HEK293 (cell line): ENCODE results near the gene LFNG.

Experiments
- CTCF ChIA-PET: fragments of 350-600 bp; formaldehyde crosslinking; extraction: SDS; loops from one replicate; lab custom pipeline; 2021; ENCODE audit warnings: antibody characterized with exemption; lab: Yijun Ruan, JAX
- POLR2A ChIA-PET: fragments of 300-600 bp; formaldehyde crosslinking; extraction: SDS; loops from one replicate; lab custom pipeline; 2020; ENCODE audit warnings: antibody characterized with exemption, inconsistent platforms; lab: Yijun Ruan, JAX
- H3K27ac ChIP-seq: fragments of 200-500 bp; sonication (Bioruptor generic); 2 replicates; pipeline ENCODE4 v1.5.1; 2014; ENCODE audit warnings: low read depth, low read length, control low read depth, inconsistent platforms; ENCODE audit errors: extremely low read depth
- H3K36me3 ChIP-seq, 2 experiments: fragments of 200-500 bp in 1 of 2; sonication (Bioruptor generic) in 1 of 2; 1 replicate in 1 of 2; 2 replicates in 1 of 2; pipeline ENCODE4 v1.5.1; 2014 to 2017; ENCODE audit warnings: inconsistent platforms in 2 of 2, low read length in 2 of 2; ENCODE audit not compliant: control insufficient read depth in 2 of 2, insufficient read depth in 1 of 2
- H3K4me1 ChIP-seq: fragments of 200-500 bp; sonication (Bioruptor generic); 2 replicates; pipeline ENCODE4 v1.5.1; 2014; ENCODE audit warnings: mild to moderate bottlenecking, low read length, inconsistent platforms; ENCODE audit not compliant: control insufficient read depth, insufficient read depth
- H3K4me3 ChIP-seq: 2 replicates; pipeline ENCODE4 v1.5.1; 2011; ENCODE audit warnings: low read depth, mild to moderate bottlenecking, control low read depth, low read length, moderate library complexity
- H3K9me3 ChIP-seq: fragments of 200-500 bp; sonication (Bioruptor generic); 2 replicates; pipeline ENCODE4 v1.5.1; 2014; ENCODE audit warnings: low read depth, low read length, inconsistent platforms; ENCODE audit not compliant: control insufficient read depth, insufficient read depth
- BCL11A ChIP-seq: fragments of 450-650 bp; formaldehyde crosslinking; IDR thresholded peaks from 2 replicates; pipeline ENCODE4 v1.5.1; 2016; ENCODE audit warnings: low read depth, missing biosample characterization, missing genetic modification characterization
- EGR2 ChIP-seq: fragments of 450-650 bp; formaldehyde crosslinking; IDR thresholded peaks from 2 replicates; pipeline ENCODE4 v1.5.1; 2016; ENCODE audit warnings: low read depth, missing biosample characterization, missing genetic modification characterization
- GLIS1 ChIP-seq: fragments of 450-650 bp; formaldehyde crosslinking; IDR thresholded peaks from 2 replicates; pipeline ENCODE4 v1.5.1; 2016; ENCODE audit warnings: missing biosample characterization, missing genetic modification characterization
- OSR2 ChIP-seq: fragments of 450-650 bp; formaldehyde crosslinking; IDR thresholded peaks from 2 replicates; pipeline ENCODE4 v1.5.1; 2016; ENCODE audit warnings: missing biosample characterization, missing genetic modification characterization
- RBAK ChIP-seq: fragments of 450-650 bp; formaldehyde crosslinking; IDR thresholded peaks from 2 replicates; pipeline ENCODE4 v1.5.1; 2016; ENCODE audit warnings: missing biosample characterization, missing genetic modification characterization
- TSHZ1 ChIP-seq: fragments of 450-650 bp; formaldehyde crosslinking; IDR thresholded peaks from 2 replicates; pipeline ENCODE4 v1.5.1; 2016; ENCODE audit warnings: missing biosample characterization, missing genetic modification characterization, borderline replicate concordance
- ZBTB17 ChIP-seq: fragments of 450-650 bp; formaldehyde crosslinking; IDR thresholded peaks from 2 replicates; pipeline ENCODE4 v1.5.1; 2016; ENCODE audit warnings: missing biosample characterization, missing genetic modification characterization
- ZFHX2 ChIP-seq: fragments of 450-650 bp; formaldehyde crosslinking; conservative IDR thresholded peaks from 2 replicates; pipeline ENCODE4 v1.5.1; 2016; ENCODE audit warnings: missing biosample characterization, missing genetic modification characterization
- ZNF10 ChIP-seq: fragments of 450-650 bp; formaldehyde crosslinking; IDR thresholded peaks from 2 replicates; pipeline ENCODE4 v1.5.1; 2017; ENCODE audit warnings: missing biosample characterization, missing genetic modification characterization
- ZNF112 ChIP-seq: fragments of 450-650 bp; formaldehyde crosslinking; IDR thresholded peaks from 2 replicates; pipeline ENCODE4 v1.5.0; 2017; ENCODE audit warnings: missing biosample characterization, missing genetic modification characterization
- ZNF140 ChIP-seq: fragments of 450-650 bp; formaldehyde crosslinking; IDR thresholded peaks from 2 replicates; pipeline ENCODE4 v1.5.1; 2016; ENCODE audit warnings: missing biosample characterization, missing genetic modification characterization
- ZNF354C ChIP-seq: fragments of 450-650 bp; formaldehyde crosslinking; IDR thresholded peaks from 2 replicates; pipeline ENCODE4 v1.5.1; 2016; ENCODE audit warnings: missing biosample characterization, missing genetic modification characterization, low read depth, borderline replicate concordance
- ZNF366 ChIP-seq: fragments of 450-650 bp; formaldehyde crosslinking; conservative IDR thresholded peaks from 2 replicates; pipeline ENCODE4 v1.5.1; 2016; ENCODE audit warnings: missing biosample characterization, missing genetic modification characterization
- ZNF391 ChIP-seq: fragments of 450-650 bp; formaldehyde crosslinking; IDR thresholded peaks from 2 replicates; pipeline ENCODE4 v1.5.1; 2016; ENCODE audit warnings: low read depth, missing biosample characterization, missing genetic modification characterization, borderline replicate concordance
- ZNF544 ChIP-seq: fragments of 450-650 bp; formaldehyde crosslinking; IDR thresholded peaks from 2 replicates; pipeline ENCODE4 v1.5.0; 2017; ENCODE audit warnings: missing biosample characterization, missing genetic modification characterization
- ZNF585B ChIP-seq: fragments of 450-650 bp; formaldehyde crosslinking; IDR thresholded peaks from 2 replicates; pipeline ENCODE4 v1.5.1; 2016; ENCODE audit warnings: missing biosample characterization, missing genetic modification characterization
- ZNF610 ChIP-seq: fragments of 450-650 bp; formaldehyde crosslinking; IDR thresholded peaks from 2 replicates; pipeline ENCODE4 v1.5.1; 2016; ENCODE audit warnings: missing biosample characterization, missing genetic modification characterization, borderline replicate concordance
- ZNF837 ChIP-seq: fragments of 450-650 bp; formaldehyde crosslinking; IDR thresholded peaks from 2 replicates; pipeline ENCODE4 v1.5.1; 2016; ENCODE audit warnings: missing biosample characterization, missing genetic modification characterization
- TF ChIP-seq, protein P1 (sequence below): fragments of 450-650 bp; formaldehyde crosslinking; IDR thresholded peaks from 2 replicates; pipeline ENCODE4 v1.5.1; 2016; ENCODE audit warnings: missing biosample characterization, missing genetic modification characterization

The LFNG gene

GRCh38 chr7:2490181-2490651, 29.4 kb upstream of the LFNG start:
- H3K4me3 ChIP-seq: no peak overlapping the region
- no peaks in the 10 kb centered on the region for H3K9me3 ChIP-seq
- CTCF ChIA-PET: interaction anchor here (0.8 kb wide), 1 partner anchor 21 kb away, joined by 7 read pairs; no protein-coding TSS in a partner anchor
- H3K27ac ChIP-seq: no peak overlapping the region
- no peaks in the 10 kb centered on the region for H3K4me1 ChIP-seq
- no peak for TF ChIP-seq ZNF585B (tag by site-specific recombination)
- TF ChIP-seq ZNF10: no peak
- TF ChIP-seq ZNF544 (tag by site-specific recombination): no peak
- no peak for TF ChIP-seq ZNF354C (tag by site-specific recombination)
- TF ChIP-seq ZBTB17 (tag by site-specific recombination): no peak
- TF ChIP-seq ZNF140 (tag by site-specific recombination): no peak
- TF ChIP-seq ZNF837 (tag by site-specific recombination): no peak
- TF ChIP-seq, protein P1, sequence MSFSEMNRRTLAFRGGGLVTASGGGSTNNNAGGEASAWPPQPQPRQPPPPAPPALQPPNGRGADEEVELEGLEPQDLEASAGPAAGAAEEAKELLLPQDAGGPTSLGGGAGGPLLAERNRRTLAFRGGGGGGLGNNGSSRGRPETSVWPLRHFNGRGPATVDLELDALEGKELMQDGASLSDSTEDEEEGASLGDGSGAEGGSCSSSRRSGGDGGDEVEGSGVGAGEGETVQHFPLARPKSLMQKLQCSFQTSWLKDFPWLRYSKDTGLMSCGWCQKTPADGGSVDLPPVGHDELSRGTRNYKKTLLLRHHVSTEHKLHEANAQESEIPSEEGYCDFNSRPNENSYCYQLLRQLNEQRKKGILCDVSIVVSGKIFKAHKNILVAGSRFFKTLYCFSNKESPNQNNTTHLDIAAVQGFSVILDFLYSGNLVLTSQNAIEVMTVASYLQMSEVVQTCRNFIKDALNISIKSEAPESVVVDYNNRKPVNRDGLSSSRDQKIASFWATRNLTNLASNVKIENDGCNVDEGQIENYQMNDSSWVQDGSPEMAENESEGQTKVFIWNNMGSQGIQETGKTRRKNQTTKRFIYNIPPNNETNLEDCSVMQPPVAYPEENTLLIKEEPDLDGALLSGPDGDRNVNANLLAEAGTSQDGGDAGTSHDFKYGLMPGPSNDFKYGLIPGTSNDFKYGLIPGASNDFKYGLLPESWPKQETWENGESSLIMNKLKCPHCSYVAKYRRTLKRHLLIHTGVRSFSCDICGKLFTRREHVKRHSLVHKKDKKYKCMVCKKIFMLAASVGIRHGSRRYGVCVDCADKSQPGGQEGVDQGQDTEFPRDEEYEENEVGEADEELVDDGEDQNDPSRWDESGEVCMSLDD (tag by site-specific recombination): no peak
- no peak for TF ChIP-seq OSR2
- TF ChIP-seq ZNF391 (tag by site-specific recombination): no peak
- TF ChIP-seq TSHZ1 (tag by site-specific recombination): no peak
- no peaks in the 10 kb centered on the region for H3K36me3 ChIP-seq
- POLR2A ChIA-PET: no interaction called here

GRCh38 chr7:2492038-2492437, 27.5 kb upstream of the LFNG start:
- Histone ChIP-seq H3K27ac (no peak overlapping the region), H3K4me1 (no peaks in the 10 kb centered on the region), H3K36me3 (no peaks in the 10 kb centered on the region), H3K4me3 (no peak overlapping the region), H3K9me3 (no peaks in the 10 kb centered on the region)
- TF ChIP-seq BCL11A (tag by site-specific recombination): no peak
- no peak for TF ChIP-seq RBAK (tag by site-specific recombination)
- TF ChIP-seq ZFHX2 (tag by site-specific recombination): peak; percentile 97
- no peak for TF ChIP-seq GLIS1 (tag by site-specific recombination)
- peak; percentile 94 for TF ChIP-seq ZNF366 (tag by site-specific recombination)
- TF ChIP-seq ZBTB17 (tag by site-specific recombination): peak; percentile 59
- no peak for TF ChIP-seq ZNF112 (tag by site-specific recombination)
- peak; percentile 97 for TF ChIP-seq EGR2
- TF ChIP-seq ZNF610 (tag by site-specific recombination): no peak
- ChIA-PET POLR2A (no interaction called here), CTCF (no interaction called here)
